GM10248 (cell line): ENCODE data around the gene FUT9.
A peak's percentile ranks its signal among the peaks of the same experiment; 100 is the strongest.

Experiments used
- CTCF ChIA-PET: fragments of 300-600 bp; sonication (Branson Sonifier 250); formaldehyde crosslinking; extraction: SDS; loops from one replicate; lab custom pipeline; 2021; ENCODE audit warnings: antibody characterized with exemption; lab: Yijun Ruan, JAX
- POLR2A ChIA-PET: fragments of 350-650 bp; sonication (Branson Sonifier 250); formaldehyde crosslinking; extraction: SDS; loops from one replicate; lab custom pipeline; 2020; ENCODE audit warnings: antibody characterized with exemption; lab: Yijun Ruan, JAX
- DNase-seq: peaks from one replicate; pipeline ENCODE4 v3.0.0; 2012; ENCODE audit errors: extremely low spot score
- TF ChIP-seq, protein P1 (sequence below): IDR thresholded peaks from 2 replicates; pipeline ENCODE4 v1.5.1; 2012; ENCODE audit warnings: mild to moderate bottlenecking, low read depth; ENCODE audit errors: extremely low read depth, missing control alignments, control extremely low read depth

The FUT9 gene

DNA sequence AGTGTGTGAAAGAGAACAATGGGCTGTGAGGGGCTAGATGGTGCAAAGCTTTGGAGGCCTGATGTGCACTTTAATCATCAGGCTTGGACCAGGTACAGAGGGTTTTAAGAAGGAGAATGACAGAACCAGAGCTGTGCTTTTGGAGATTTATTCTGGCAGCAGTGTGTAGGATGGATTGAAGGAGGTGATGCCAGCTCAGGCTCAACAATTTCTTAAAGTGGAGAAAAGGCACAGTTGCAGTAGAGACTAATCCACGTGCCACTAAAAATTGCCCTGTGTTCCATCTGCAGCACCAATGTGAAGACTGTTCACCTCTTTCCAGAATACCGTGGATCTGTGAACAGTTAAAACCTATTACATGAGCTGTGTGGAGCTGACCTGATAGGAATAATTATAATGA lies 134.7 kb downstream of the FUT9 start:
- POLR2A ChIA-PET = no interaction called here

DNA sequence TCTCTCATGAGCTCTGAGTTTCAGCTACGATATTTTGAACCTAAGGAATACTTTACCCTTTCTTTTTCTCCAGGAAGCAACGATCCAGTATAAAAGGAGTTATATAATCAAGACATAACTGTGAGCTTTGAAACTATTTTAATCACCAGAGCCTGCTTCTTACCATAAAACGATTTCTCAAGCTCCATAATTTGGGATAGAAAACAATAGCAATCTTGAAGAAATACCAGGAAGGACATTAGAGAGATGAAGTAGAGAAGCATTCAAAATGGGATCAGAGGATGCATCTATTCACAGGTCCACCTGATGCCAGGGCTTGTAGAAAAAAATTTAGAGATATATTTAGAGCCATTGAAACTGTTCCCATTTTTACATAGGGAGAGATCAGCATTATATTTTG lies 135.9 kb downstream of the FUT9 start:
- ChIA-PET POLR2A (no interaction called here), CTCF (interaction anchor here (0.8 kb wide), 1 partner anchor 26 kb away, joined by 3 read pairs; no protein-coding TSS in a partner anchor)
- no peak for DNase-seq
- TF ChIP-seq, protein P1, sequence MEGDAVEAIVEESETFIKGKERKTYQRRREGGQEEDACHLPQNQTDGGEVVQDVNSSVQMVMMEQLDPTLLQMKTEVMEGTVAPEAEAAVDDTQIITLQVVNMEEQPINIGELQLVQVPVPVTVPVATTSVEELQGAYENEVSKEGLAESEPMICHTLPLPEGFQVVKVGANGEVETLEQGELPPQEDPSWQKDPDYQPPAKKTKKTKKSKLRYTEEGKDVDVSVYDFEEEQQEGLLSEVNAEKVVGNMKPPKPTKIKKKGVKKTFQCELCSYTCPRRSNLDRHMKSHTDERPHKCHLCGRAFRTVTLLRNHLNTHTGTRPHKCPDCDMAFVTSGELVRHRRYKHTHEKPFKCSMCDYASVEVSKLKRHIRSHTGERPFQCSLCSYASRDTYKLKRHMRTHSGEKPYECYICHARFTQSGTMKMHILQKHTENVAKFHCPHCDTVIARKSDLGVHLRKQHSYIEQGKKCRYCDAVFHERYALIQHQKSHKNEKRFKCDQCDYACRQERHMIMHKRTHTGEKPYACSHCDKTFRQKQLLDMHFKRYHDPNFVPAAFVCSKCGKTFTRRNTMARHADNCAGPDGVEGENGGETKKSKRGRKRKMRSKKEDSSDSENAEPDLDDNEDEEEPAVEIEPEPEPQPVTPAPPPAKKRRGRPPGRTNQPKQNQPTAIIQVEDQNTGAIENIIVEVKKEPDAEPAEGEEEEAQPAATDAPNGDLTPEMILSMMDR = no peak

More for the DNA sequence above, 134.7 kb downstream of the FUT9 start:
- DNase-seq = no peak
- CTCF ChIA-PET = interaction anchor here (0.8 to 1.1 kb wide), 2 partner anchors 9 to 32 kb away, joined by 3 read pairs; no protein-coding TSS in a partner anchor
- TF ChIP-seq, protein P1 = no peak

DNA sequence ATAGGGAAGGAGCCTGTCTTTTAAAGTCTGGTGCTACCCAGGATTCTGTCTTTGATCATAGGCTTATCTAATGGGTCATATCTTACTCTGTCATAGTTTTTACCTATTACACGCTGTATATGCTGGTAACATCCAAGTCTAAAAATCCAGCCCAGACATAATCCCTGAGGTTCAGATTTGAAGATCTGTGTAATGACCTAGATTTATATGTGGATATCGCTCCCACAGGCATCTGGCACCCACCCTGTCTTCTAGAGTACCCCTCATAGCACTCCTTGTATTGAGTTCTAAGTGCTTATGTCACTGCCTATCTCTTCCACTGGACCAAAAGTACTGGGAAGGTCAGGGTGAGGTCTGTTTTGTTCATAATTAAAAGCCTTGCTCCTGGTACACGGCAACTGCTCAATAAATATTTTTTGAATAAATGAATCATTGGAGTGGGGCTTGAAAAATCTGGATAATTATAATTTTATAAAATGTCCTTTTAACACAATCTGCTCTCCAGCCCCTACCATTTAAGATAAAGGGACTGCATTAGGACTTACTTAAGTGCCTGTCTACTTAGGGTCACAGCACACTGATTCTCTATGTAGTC lies 136.4 kb downstream of the FUT9 start:
- ChIA-PET CTCF (no interaction called here), POLR2A (no interaction called here)
- TF ChIP-seq, protein P1 = no peak
- DNase-seq = no peak

DNA sequence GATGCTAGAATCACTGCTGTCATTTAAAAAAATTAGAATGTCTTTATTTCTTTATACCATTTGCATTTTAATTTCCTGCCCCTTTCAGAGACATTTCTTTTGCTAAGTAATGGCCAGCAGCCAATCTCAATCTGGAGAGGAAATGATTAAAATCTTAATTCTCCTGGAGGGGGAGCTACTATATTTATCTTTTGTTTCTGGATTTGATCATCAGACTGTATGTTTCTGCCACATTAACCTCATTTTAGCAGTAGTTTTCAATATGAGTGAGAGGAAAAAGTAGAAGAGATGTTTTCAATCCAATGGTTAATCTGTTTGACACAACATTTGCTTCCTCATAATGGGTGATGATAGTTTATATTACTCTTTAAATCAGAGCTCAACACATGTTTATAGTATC lies 138.0 kb downstream of the FUT9 start:
- TF ChIP-seq, protein P1 = no peak
- POLR2A ChIA-PET = no interaction called here
- CTCF ChIA-PET = interaction anchor here (1.0 to 1.1 kb wide), 2 partner anchors 31 to 123 kb away, joined by 3 read pairs; no protein-coding TSS in a partner anchor
- no peak for DNase-seq

GRCh38 chr6:96156425-96156824 lies 140.7 kb downstream of the FUT9 start:
- TF ChIP-seq, protein P1 = no peak
- ChIA-PET POLR2A (no interaction called here), CTCF (no interaction called here)
- DNase-seq = no peak

DNA sequence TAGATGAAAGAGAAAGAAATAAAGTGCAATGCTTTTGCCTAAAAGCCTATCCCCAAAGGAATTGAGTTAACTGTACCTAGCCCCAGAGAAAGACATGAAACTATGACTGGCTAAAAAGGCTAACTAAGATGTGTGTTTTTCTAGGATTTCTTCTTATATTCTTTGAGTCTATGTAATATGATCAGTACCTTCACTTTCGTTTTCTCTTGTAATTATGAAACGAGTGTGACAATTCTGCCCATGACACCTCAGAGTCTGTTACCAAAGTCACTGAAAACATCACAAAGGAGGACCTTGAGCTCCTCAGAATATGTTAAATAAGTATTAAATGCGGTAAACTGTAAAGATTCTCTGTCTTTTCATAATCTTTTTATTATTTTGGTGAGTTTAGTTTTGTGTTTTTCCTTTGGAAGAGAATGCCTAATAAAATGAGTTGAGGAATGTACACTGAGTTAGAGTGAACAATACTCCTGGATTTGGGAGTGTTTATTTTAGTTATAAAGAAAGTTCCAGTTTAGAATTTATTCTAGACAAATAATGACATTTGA lies 141.3 kb downstream of the FUT9 start:
- TF ChIP-seq, protein P1 = no peak
- ChIA-PET CTCF (no interaction called here), POLR2A (no interaction called here)

DNA sequence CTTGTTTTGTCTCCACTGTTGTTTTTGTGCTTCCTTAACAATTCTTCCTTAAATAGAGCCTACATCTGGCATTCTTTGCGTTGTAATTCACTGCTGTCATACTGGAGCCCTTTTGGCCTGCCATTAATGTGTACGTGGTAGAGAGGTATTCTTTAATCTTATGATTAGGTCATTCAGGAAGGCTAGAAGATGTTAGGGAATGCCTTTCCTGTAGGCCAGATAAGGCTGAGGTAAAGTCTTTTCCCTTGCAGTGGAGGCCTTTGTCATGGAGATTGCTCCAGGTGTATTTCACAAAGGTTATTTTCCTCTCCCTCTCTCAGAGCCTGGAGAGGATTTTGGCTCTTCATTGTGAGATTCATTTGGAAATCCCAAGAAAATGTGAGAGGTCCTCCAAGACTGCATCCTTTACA lies 146.9 kb downstream of the FUT9 start:
- DNase-seq = no peak
- TF ChIP-seq, protein P1 = no peak
- ChIA-PET CTCF (no interaction called here), POLR2A (no interaction called here)

More for the DNA sequence above, 141.3 kb downstream of the FUT9 start:
- peak; percentile 38 for DNase-seq
